HepG2 (cell line): ENCODE data around the gene PDS5B. TPM values are rescaled to one million over a fixed set of nuclear protein-coding genes. Genes with fewer than 3 reads are reported as not detected.

Source experiments
- BCL6 ChIP-seq: IDR thresholded peaks from 2 replicates; pipeline ENCODE4 v1.6.1; 2016; ENCODE audit warnings: missing genetic modification reagents, missing compliant biosample characterization
- ESRRA ChIP-seq: sonication (generic); formaldehyde crosslinking; IDR thresholded peaks from 2 replicates; pipeline ENCODE4 v1.5.1; 2020; ENCODE audit warnings: mild to moderate bottlenecking, low read depth, missing genetic modification reagents
- RARA ChIP-seq: IDR thresholded peaks from 2 replicates; pipeline ENCODE4 v1.6.1; 2016; ENCODE audit warnings: missing genetic modification reagents, missing compliant biosample characterization
- SOX6 ChIP-seq, 2 experiments: fragments of 450-650 bp in 1 of 2; sonication (generic) in 1 of 2; formaldehyde crosslinking in 1 of 2; IDR thresholded peaks; 2 replicates each; pipeline versions ENCODE4 v1.4.0 to v1.6.1; 2017 to 2020; ENCODE audit warnings: antibody characterized with exemption in 1 of 2, mild to moderate bottlenecking in 1 of 2, missing genetic modification reagents in 1 of 2
- ZFP41 ChIP-seq: sonication (generic); formaldehyde crosslinking; IDR thresholded peaks from 2 replicates; pipeline ENCODE4 v1.4.0; 2020; ENCODE audit warnings: mild to moderate bottlenecking, missing genetic modification reagents, borderline replicate concordance
- ZNF138 ChIP-seq: sonication (generic); formaldehyde crosslinking; IDR thresholded peaks from 2 replicates; pipeline ENCODE4 v1.5.0; 2020; ENCODE audit warnings: mild to moderate bottlenecking, low read depth, missing genetic modification reagents
- ZNF234 ChIP-seq: sonication (generic); formaldehyde crosslinking; conservative IDR thresholded peaks from 2 replicates; pipeline ENCODE4 v1.5.1; 2020; ENCODE audit warnings: mild to moderate bottlenecking, missing genetic modification reagents
- ZNF335 ChIP-seq: sonication (generic); formaldehyde crosslinking; IDR thresholded peaks from 2 replicates; pipeline ENCODE4 v1.4.0; 2020; ENCODE audit warnings: missing genetic modification reagents
- ZNF629 ChIP-seq: sonication (generic); formaldehyde crosslinking; conservative IDR thresholded peaks from 2 replicates; pipeline ENCODE4 v1.5.0; 2020; ENCODE audit warnings: missing genetic modification reagents
- polyA plus RNA-seq, 8 experiments: library from polyadenylated mRNA; depleted of rRNA in 3 of 8; stranded (reverse) in 7 of 8; unstranded in 1 of 8; fragments of >200 nt; fragmentation: Illumina TruSeq in 4 of 8; extraction: Trizol in 4 of 8; gene quantifications; 2 replicates each; pipeline versions ENCODE4 v1.2.1 to v1.2.3, GENCODE V29; 2011 to 2016; ENCODE audit warnings: low read depth in 4 of 8, missing spikeins in 1 of 8, mixed read lengths in 1 of 8; ENCODE audit not compliant: insufficient read depth in 1 of 8
- total RNA-seq, 5 experiments: library from RNA; depleted of rRNA; stranded (reverse); fragments of >200 nt; fragmentation: Illumina TruSeq; extraction: Trizol; gene quantifications; 2 replicates each; pipeline ENCODE4 v1.2.3, GENCODE V29; 2016; ENCODE audit warnings: low read depth in 1 of 5
- TF ChIP-seq, protein P1 (sequence below): sonication (generic); formaldehyde crosslinking; IDR thresholded peaks from 2 replicates; pipeline ENCODE4 v1.4.0; 2020; ENCODE audit warnings: missing genetic modification reagents, mild to moderate bottlenecking, borderline replicate concordance
- TF ChIP-seq, protein P2 (sequence below): sonication (generic); formaldehyde crosslinking; IDR thresholded peaks from 2 replicates; pipeline ENCODE4 v1.4.0; 2020; ENCODE audit warnings: mild to moderate bottlenecking, missing genetic modification reagents
- TF ChIP-seq, protein P3 (sequence below), 2 experiments: sonication (generic) in 1 of 2; formaldehyde crosslinking in 1 of 2; IDR thresholded peaks; 2 replicates each; pipeline versions ENCODE4 v1.4.0 to v1.6.1; 2018 to 2020; ENCODE audit warnings: missing genetic modification reagents in 2 of 2, borderline replicate concordance in 1 of 2, low read depth in 1 of 2, mild to moderate bottlenecking in 1 of 2, missing biosample characterization in 1 of 2
- TF ChIP-seq, protein P4 (sequence below): sonication (generic); formaldehyde crosslinking; IDR thresholded peaks from 2 replicates; pipeline ENCODE4 v1.9.0; 2021; ENCODE audit warnings: missing genetic modification reagents, borderline replicate concordance

PDS5B gene
- total and polyA plus RNA-seq, 2 of the 13 experiments (the other 11 are each of a cell fraction or from before 2014, with no cell fraction given), result 5.8 to 24.6 TPM

DNA sequence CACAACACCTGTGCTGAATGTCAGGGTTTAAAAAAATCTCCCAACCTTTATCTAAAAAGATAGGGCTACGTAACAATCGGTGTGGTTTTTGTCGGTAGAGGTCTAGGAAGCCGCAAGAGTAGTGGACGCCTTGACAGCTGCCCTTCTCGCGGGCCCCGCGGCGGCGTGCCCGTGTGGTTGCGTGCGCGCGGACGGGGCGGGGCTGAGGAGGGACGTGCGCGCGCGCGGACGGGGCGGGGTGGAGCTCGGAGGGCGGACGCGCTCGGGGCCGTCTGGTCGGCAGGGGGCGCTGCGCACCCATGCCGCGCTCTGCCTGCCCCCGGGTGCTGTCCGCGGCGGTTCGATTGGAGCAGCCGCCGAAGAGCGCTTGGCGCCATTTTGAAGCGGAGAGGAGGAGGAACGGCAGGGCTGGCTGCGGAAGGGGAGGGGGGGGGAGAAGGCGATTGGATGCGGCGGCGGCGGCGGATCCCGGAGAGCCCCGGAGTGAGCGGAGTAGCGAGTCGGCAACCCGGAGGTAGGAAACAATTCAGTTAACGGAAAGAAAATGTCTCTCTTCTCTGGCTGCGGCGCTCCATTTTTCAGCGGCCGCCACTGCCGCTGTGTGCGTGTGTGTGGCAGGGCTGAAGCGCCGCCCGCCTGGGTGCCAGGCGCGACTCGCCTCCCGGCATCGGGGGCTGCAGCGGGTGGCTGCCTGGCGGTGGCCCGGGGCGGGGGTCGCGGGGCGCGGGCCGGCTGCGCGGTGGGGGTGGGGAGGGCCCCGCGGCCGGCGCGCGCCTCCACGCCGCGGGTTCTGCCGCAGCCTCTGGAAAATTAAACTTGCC is at the start of gene PDS5B (continued):
- TF ChIP-seq, protein P1, sequence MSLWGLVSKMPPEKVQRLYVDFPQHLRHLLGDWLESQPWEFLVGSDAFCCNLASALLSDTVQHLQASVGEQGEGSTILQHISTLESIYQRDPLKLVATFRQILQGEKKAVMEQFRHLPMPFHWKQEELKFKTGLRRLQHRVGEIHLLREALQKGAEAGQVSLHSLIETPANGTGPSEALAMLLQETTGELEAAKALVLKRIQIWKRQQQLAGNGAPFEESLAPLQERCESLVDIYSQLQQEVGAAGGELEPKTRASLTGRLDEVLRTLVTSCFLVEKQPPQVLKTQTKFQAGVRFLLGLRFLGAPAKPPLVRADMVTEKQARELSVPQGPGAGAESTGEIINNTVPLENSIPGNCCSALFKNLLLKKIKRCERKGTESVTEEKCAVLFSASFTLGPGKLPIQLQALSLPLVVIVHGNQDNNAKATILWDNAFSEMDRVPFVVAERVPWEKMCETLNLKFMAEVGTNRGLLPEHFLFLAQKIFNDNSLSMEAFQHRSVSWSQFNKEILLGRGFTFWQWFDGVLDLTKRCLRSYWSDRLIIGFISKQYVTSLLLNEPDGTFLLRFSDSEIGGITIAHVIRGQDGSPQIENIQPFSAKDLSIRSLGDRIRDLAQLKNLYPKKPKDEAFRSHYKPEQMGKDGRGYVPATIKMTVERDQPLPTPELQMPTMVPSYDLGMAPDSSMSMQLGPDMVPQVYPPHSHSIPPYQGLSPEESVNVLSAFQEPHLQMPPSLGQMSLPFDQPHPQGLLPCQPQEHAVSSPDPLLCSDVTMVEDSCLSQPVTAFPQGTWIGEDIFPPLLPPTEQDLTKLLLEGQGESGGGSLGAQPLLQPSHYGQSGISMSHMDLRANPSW (CRISPR knock-in tag), result no peak
- TF ChIP-seq, protein P2, sequence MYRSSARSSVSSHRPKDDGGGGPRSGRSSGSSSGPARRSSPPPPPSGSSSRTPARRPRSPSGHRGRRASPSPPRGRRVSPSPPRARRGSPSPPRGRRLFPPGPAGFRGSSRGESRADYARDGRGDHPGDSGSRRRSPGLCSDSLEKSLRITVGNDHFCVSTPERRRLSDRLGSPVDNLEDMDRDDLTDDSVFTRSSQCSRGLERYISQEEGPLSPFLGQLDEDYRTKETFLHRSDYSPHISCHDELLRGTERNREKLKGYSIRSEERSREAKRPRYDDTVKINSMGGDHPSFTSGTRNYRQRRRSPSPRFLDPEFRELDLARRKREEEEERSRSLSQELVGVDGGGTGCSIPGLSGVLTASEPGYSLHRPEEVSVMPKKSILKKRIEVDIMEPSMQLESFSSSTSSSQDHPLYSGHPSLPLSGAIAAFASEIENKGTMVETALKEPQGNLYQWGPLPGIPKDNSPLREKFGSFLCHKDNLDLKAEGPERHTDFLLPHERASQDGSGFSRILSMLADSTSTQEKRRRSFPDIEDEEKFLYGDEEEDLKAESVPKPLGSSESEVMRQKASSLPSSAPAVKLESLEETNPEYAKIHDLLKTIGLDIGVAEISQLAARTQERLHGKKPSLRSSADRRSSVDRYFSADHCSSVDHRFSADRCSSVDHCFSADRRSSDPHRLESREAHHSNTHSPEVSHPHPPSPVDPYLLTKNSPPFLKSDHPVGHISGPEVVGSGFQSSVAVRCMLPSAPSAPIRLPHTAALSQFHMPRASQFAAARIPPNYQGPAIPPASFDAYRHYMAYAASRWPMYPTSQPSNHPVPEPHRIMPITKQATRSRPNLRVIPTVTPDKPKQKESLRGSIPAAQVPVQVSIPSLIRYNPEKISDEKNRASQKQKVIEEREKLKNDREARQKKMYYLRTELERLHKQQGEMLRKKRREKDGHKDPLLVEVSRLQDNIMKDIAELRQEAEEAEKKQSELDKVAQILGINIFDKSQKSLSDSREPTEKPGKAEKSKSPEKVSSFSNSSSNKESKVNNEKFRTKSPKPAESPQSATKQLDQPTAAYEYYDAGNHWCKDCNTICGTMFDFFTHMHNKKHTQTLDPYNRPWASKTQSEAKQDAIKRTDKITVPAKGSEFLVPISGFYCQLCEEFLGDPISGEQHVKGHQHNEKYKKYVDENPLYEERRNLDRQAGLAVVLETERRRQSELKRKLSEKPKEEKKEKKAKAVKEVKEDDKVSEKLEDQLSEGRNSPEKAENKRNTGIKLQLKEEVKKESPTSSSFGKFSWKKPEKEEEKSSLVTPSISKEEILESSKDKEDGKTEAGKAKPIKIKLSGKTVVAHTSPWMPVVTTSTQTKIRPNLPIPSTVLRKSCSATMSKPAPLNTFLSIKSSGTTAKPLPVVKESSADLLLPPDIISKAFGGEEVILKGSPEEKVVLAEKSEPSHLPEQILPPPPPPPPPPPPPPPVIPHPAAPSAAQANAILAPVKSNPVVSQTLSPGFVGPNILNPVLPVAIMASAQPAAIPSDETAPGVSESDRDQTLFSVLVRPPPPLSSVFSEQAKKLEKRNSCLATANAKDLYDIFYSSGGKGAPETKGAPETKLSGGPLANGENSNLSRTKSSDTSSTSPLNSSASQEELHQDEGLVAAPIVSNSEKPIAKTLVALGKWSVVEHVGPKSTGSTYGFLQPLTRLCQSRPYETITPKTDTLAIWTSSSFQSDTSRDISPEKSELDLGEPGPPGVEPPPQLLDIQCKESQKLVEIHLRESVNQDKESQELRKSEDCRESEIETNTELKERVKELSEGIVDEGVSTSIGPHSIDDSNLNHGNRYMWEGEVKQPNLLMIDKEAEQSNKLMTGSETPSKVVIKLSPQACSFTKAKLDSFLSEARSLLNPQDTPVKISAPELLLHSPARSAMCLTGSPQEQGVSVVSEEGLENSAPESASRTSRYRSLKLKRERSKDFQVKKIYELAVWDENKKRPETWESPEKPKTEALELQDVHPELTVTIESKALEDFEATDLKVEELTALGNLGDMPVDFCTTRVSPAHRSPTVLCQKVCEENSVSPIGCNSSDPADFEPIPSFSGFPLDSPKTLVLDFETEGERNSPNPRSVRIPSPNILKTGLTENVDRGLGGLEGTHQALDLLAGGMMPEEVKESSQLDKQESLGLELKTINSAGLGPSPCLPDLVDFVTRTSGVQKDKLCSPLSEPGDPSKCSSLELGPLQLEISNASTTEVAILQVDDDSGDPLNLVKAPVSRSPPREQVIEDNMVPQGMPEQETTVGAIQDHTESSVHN (CRISPR knock-in tag), result no peak
- TF ChIP-seq BCL6 (CRISPR knock-in tag) (no peak), ZNF234 (CRISPR knock-in tag) (no peak), ZNF335 (no peak), ESRRA (CRISPR knock-in tag) (no peak), RARA (peak; percentile 14; the same call in 1 of the 2 replicates), SOX6 (IDR thresholded peaks at IDR 0.05) (no peak), SOX6 (CRISPR knock-in tag; IDR thresholded peaks at IDR 0.05) (peak; percentile 46; the same call in 1 of the 2 replicates), ZNF138 (CRISPR knock-in tag) (no peak), ZFP41 (CRISPR knock-in tag) (no peak), ZNF629 (no peak)
- TF ChIP-seq, protein P3, sequence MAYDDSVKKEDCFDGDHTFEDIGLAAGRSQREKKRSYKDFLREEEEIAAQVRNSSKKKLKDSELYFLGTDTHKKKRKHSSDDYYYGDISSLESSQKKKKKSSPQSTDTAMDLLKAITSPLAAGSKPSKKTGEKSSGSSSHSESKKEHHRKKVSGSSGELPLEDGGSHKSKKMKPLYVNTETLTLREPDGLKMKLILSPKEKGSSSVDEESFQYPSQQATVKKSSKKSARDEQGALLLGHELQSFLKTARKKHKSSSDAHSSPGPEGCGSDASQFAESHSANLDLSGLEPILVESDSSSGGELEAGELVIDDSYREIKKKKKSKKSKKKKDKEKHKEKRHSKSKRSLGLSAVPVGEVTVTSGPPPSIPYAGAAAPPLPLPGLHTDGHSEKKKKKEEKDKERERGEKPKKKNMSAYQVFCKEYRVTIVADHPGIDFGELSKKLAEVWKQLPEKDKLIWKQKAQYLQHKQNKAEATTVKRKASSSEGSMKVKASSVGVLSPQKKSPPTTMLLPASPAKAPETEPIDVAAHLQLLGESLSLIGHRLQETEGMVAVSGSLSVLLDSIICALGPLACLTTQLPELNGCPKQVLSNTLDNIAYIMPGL (CRISPR knock-in tag; IDR thresholded peaks at IDR 0.05; ENCODE audit: borderline replicate concordance in 1 of 2, low read depth in 1 of 2), result peak; percentile 89 to 92
- TF ChIP-seq, protein P4, sequence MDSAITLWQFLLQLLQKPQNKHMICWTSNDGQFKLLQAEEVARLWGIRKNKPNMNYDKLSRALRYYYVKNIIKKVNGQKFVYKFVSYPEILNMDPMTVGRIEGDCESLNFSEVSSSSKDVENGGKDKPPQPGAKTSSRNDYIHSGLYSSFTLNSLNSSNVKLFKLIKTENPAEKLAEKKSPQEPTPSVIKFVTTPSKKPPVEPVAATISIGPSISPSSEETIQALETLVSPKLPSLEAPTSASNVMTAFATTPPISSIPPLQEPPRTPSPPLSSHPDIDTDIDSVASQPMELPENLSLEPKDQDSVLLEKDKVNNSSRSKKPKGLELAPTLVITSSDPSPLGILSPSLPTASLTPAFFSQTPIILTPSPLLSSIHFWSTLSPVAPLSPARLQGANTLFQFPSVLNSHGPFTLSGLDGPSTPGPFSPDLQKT (CRISPR knock-in tag), result no peak
